Measurements from ENCODE around the gene TRERF1.

DNA sequence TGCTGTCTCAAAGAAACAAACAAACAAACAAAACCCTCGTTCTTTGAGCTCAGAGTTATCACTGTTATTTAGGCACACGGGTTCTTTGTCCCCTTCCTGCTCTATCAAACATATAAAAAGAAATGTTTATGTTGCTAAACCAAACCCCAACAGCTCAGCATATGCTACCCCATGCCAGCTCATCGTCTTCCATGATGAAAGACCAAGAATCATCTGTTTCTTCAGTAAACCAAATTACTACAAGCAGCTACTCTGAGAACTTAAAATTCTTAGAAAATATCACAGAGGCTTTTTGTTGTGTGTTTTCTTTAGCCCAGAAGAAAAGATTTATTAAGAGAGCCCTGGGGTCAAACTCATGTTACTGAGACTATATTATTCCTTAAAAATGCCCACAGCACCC lies 4.7 kb downstream of the TRERF1 start:
- TF ChIP-seq GATA3 (IDR thresholded peaks at IDR 0.05; ENCODE audit: low read depth, low read length) (no peak), GATA2 (IDR thresholded peaks at IDR 0.05; ENCODE audit: low read depth, low read length) (no peak)
